Left ventricle myocardium inferior (tissue), 1 donor: ENCODE results near the gene UBE3B. TPM values are rescaled to one million over a fixed set of nuclear protein-coding genes. Genes with fewer than 3 reads are reported as not detected.

Experiments
- DNase-seq: peaks from one replicate; pipeline ENCODE4 v3.0.0-alpha.2; 2020
- H3K27ac ChIP-seq: fragments of 200-600 bp; replicated peaks from 2 replicates; pipeline ENCODE4 v1.8.0; 2021
- H3K27me3 ChIP-seq: fragments of 200-600 bp; 2 replicates; pipeline ENCODE4 v1.8.0; 2021; ENCODE audit warnings: low read depth
- H3K36me3 ChIP-seq: fragments of 200-600 bp; 2 replicates; pipeline ENCODE4 v1.8.0; 2021
- H3K4me1 ChIP-seq: fragments of 200-600 bp; 2 replicates; pipeline ENCODE4 v1.8.0; 2021
- H3K4me3 ChIP-seq: fragments of 200-600 bp; 2 replicates; pipeline ENCODE4 v1.8.0; 2021; ENCODE audit warnings: mild to moderate bottlenecking, moderate library complexity
- H3K9me3 ChIP-seq: fragments of 200-600 bp; replicated peaks from 2 replicates; pipeline ENCODE4 v1.8.0; 2021
- CTCF ChIP-seq: fragments of 200-600 bp; IDR thresholded peaks from 2 replicates; pipeline ENCODE4 v1.8.0; 2021; ENCODE audit warnings: antibody characterized with exemption, mild to moderate bottlenecking, borderline replicate concordance
- intact Hi-C: fragments of 100-400 bp; cut with micrococcal nuclease; formaldehyde crosslinking; loops from one replicate; pipeline ENCODE4 v1.11.0; 2022
- total RNA-seq: library from RNA; stranded (reverse); fragmentation: NEBNext Ultra II Directional; extraction: Animal tissue kit (Norgen Biotek cat#: 25700); gene quantifications from one replicate; pipeline ENCODE4 v1.2.1, GENCODE V29; 2021
- donor health status: DM: no; HTN: yes; CAD: no; lungs with severe emphysema.

UBE3B gene
- total RNA-seq, 1 donor from 2014 or later: 56.0 TPM

DNA sequence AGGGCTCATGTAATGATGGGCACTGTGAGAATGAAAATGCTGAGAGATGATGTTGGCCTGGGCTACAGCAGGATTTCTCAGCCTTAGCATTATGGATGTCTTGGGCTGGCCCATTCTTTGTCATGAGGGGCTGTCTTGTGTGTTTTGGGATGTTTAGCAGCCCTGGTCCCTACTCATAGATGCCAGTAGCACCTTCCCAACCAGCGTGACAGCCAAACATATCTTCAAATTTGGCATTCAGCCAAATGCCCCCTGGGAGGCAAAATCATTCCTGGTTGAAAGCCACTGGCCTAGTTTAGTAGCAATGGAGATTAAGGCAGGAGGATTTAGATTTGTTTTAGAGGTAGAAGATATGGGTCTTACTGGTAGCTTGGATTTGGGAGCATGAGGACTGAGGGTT is 26.6 kb downstream of the UBE3B start:
- no peaks in the 10 kb centered on the region for H3K4me1 ChIP-seq
- DNase-seq: no peak
- TF ChIP-seq CTCF: no peak
- H3K27ac ChIP-seq: no peak overlapping the region
- peaks cover 100% of the 10 kb centered on the region for H3K36me3 ChIP-seq
- no peaks in the 10 kb centered on the region for H3K27me3 ChIP-seq
- intact Hi-C loops: no loop called here
- no peaks in the 10 kb centered on the region for H3K9me3 ChIP-seq
- no peak overlapping the region for H3K4me3 ChIP-seq

- H3K27ac ChIP-seq: peak overlapping the region; percentile 41
These were observed 32.8 kb downstream of the UBE3B start for GRCh38 chr12:109510196-109510595.

DNA sequence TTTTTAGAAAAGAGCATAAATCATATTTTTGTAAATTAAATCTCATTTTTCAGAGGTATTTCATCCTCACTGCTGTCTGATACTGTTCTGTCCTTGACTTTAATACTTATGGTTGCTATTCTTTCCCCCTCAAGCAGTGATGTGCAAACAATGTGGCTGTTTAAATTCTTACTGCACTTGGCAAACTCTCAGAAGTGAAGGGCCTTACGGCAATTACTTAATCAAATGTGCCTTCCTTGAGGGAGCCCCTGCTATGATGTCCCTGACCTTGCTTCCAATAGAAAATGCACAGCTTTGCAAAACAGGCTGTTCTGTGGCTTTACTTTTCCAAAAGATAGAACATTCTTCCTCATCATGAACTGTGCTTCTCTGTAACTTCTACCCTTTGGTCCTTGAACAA is 35.2 kb downstream of the UBE3B start:
- intact Hi-C loops: loop anchor here (10.0 kb wide), 1 partner anchor 262 kb away; no protein-coding TSS in a partner anchor
- Histone ChIP-seq H3K36me3 (peaks cover 98% of the 10 kb centered on the region), H3K27ac (no peak overlapping the region), H3K4me1 (peaks cover 7% of the 10 kb centered on the region), H3K9me3 (no peaks in the 10 kb centered on the region), H3K27me3 (no peaks in the 10 kb centered on the region), H3K4me3 (no peak overlapping the region)
- TF ChIP-seq CTCF: no peak
- DNase-seq: no peak

More at GRCh38 chr12:109510196-109510595, 32.8 kb downstream of the UBE3B start:
- no peak for DNase-seq
- Histone ChIP-seq H3K27me3 (no peaks in the 10 kb centered on the region), H3K4me3 (no peak overlapping the region), H3K9me3 (no peaks in the 10 kb centered on the region), H3K36me3 (peaks cover 100% of the 10 kb centered on the region), H3K4me1 (no peaks in the 10 kb centered on the region)
- TF ChIP-seq CTCF: no peak
- intact Hi-C loops: loop anchor here (10.0 kb wide), 1 partner anchor 265 kb away; no protein-coding TSS in a partner anchor

DNA sequence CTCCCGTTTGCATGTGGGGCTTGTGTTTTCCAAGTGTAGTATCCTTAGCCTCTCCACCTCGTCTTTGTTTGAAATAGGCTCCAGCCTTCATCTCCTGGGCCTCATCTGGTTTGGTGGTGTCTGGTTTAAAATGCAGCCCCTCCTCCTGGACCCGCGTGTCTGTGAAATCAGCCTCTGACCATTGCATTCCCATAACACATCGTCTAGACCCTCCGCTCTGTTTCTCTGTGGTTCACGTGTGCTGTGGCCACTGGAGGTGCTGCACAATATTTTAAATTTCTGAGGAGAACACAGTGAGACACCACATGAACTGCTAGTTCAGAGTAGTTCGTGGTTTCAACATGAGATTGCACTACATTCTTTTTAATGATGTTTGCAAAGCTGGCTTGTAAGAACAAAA is 35.6 kb downstream of the UBE3B start:
- Histone ChIP-seq H3K27me3 (no peaks in the 10 kb centered on the region), H3K36me3 (peaks cover 98% of the 10 kb centered on the region), H3K4me3 (no peak overlapping the region), H3K27ac (no peak overlapping the region), H3K4me1 (peaks cover 11% of the 10 kb centered on the region), H3K9me3 (no peaks in the 10 kb centered on the region)
- no peak for TF ChIP-seq CTCF
- DNase-seq: no peak
- intact Hi-C loops: loop anchor here (10.0 kb wide), 1 partner anchor 262 kb away; no protein-coding TSS in a partner anchor

DNA sequence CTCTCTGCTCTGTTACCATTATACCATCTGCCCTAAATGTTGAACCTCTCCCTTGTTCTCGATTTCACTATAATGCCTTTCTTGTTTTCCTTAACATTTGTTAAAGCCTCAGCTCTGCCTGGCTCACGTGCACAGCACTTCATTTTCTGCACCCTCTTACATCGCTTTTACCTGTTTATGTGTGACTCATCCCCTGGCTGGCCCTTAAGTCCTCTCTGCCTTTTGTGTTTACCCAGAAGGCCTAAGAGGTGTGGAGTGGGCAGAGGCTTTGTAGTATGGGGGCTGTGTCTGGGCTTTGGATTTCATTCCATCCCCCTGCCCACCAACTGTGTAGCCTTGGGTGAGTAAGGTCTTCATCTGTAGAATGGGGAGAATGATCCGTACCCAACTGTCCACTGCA is 36.5 kb downstream of the UBE3B start:
- H3K27ac ChIP-seq: no peak overlapping the region
- H3K27me3 ChIP-seq: no peaks in the 10 kb centered on the region
- intact Hi-C loops: loop anchor here (10.0 kb wide), 1 partner anchor 261 kb away; no protein-coding TSS in a partner anchor
- H3K4me3 ChIP-seq: no peak overlapping the region
- no peak for TF ChIP-seq CTCF
- H3K9me3 ChIP-seq: no peaks in the 10 kb centered on the region
- DNase-seq: no peak
- peaks cover 20% of the 10 kb centered on the region for H3K4me1 ChIP-seq
- H3K36me3 ChIP-seq: peaks cover 93% of the 10 kb centered on the region
